Tibial nerve (tissue), 4 donors: ENCODE measurements around the gene ABCA4. TPM values are rescaled to one million over a fixed set of nuclear protein-coding genes. Genes with fewer than 3 reads are reported as not detected.

Source experiments
- DNase-seq, 2 donors: peaks; one replicate each; pipeline ENCODE4 v3.0.0-alpha.2; 2019; ENCODE audit warnings: low spot score in 2 of 2
- H3K27ac ChIP-seq, 4 donors: fragments of 200-600 bp; sonication (generic) in 3 of 4; one replicate each; pipeline ENCODE4 v1.5.1; 2017 to 2019; ENCODE audit warnings: mild to moderate bottlenecking in 1 of 4
- H3K27me3 ChIP-seq, 2 donors: fragments of 200-600 bp; sonication (generic) in 1 of 2; one replicate each; pipeline versions ENCODE4 v1.5.1 to v1.6.0; 2017 to 2019
- H3K36me3 ChIP-seq, 3 donors: fragments of 200-600 bp; sonication (generic); one replicate each; pipeline ENCODE4 v1.5.1; 2018 to 2019
- H3K4me1 ChIP-seq, 4 donors: fragments of 200-600 bp; sonication (generic) in 3 of 4; one replicate each; pipeline ENCODE4 v1.5.1; 2017 to 2019
- H3K4me3 ChIP-seq, 4 donors: fragments of 200-600 bp; sonication (generic) in 3 of 4; one replicate each; pipeline ENCODE4 v1.5.1; 2017 to 2019; ENCODE audit warnings: mild to moderate bottlenecking in 1 of 4, moderate library complexity in 1 of 4
- H3K9me3 ChIP-seq, 4 donors: fragments of 200-600 bp; sonication (generic) in 3 of 4; one replicate each; pipeline ENCODE4 v1.5.1; 2017 to 2019
- EP300 ChIP-seq, 2 donors: sonication (generic); formaldehyde crosslinking; IDR thresholded peaks; one replicate each; pipeline ENCODE4 v1.6.1; 2017; ENCODE audit warnings: antibody characterized with exemption in 2 of 2, mild to moderate bottlenecking in 1 of 2
- POLR2A ChIP-seq, 2 donors: fragments of 450-650 bp; IDR thresholded peaks; one replicate each; pipeline ENCODE4 v1.6.1; 2017; ENCODE audit warnings: antibody characterized with exemption in 2 of 2, mild to moderate bottlenecking in 2 of 2, moderate library complexity in 2 of 2
- WGBS, 2 donors: methylation state at CpG; one replicate each; pipeline ENCODE4 v1.1.5; 2018; 5-methylcytosine and 5-hydroxymethylcytosine counted together
- total RNA-seq, 4 donors: library from RNA; depleted of rRNA; stranded (reverse); fragments of >200 nt; gene quantifications; one replicate each; pipeline ENCODE4 v1.1.0, GENCODE V29; 2016
- TF ChIP-seq, protein P1 (sequence below), 5 experiments: fragments of 200-600 bp in 3 of 5; fragments of 450-650 bp in 2 of 5; sonication (generic) in 3 of 5; IDR thresholded peaks; one replicate each; pipeline ENCODE4 v1.5.1; 2016 to 2019; ENCODE audit warnings: antibody characterized with exemption in 5 of 5, mild to moderate bottlenecking in 3 of 5, moderate library complexity in 2 of 5

ABCA4 gene
- total RNA-seq, 4 donors from 2014 or later: 0.20 to 0.21 TPM; not detected in 2

GRCh38 chr1:94050675-94051074 is 70.3 kb downstream of the ABCA4 start:
- DNase-seq: no peak
- no peaks in the 10 kb centered on the region for H3K36me3 ChIP-seq
- H3K27me3 ChIP-seq: no peaks in the 10 kb centered on the region
- H3K9me3 ChIP-seq: no peaks in the 10 kb centered on the region
- no peak for TF ChIP-seq POLR2A (IDR thresholded peaks at IDR 0.05)
- TF ChIP-seq EP300 (IDR thresholded peaks at IDR 0.05): no peak
- TF ChIP-seq, protein P1, sequence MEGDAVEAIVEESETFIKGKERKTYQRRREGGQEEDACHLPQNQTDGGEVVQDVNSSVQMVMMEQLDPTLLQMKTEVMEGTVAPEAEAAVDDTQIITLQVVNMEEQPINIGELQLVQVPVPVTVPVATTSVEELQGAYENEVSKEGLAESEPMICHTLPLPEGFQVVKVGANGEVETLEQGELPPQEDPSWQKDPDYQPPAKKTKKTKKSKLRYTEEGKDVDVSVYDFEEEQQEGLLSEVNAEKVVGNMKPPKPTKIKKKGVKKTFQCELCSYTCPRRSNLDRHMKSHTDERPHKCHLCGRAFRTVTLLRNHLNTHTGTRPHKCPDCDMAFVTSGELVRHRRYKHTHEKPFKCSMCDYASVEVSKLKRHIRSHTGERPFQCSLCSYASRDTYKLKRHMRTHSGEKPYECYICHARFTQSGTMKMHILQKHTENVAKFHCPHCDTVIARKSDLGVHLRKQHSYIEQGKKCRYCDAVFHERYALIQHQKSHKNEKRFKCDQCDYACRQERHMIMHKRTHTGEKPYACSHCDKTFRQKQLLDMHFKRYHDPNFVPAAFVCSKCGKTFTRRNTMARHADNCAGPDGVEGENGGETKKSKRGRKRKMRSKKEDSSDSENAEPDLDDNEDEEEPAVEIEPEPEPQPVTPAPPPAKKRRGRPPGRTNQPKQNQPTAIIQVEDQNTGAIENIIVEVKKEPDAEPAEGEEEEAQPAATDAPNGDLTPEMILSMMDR (IDR thresholded peaks at IDR 0.05): no peak
- peak overlapping the region in 2 of 4 donors; percentile 83 to 88 for H3K27ac ChIP-seq
- no peak overlapping the region for H3K4me3 ChIP-seq
- WGBS, 2 donors: 95 to 97% methylated on average over 1 of the region's 1 CpG
- peaks cover 0 to 35% (median 12%) of the 10 kb centered on the region in 4 donors for H3K4me1 ChIP-seq

GRCh38 chr1:94050254-94050653 is 70.7 kb downstream of the ABCA4 start:
- Histone ChIP-seq H3K4me3 (no peak overlapping the region), H3K36me3 (no peaks in the 10 kb centered on the region), H3K9me3 (no peaks in the 10 kb centered on the region), H3K27ac (peak overlapping the region in 2 of 4 donors; percentile 83 to 88), H3K4me1 (peaks cover 0 to 39% (median 15%) of the 10 kb centered on the region in 4 donors), H3K27me3 (no peaks in the 10 kb centered on the region)
- no peak for DNase-seq
- TF ChIP-seq, protein P1 (IDR thresholded peaks at IDR 0.05): no peak
- TF ChIP-seq EP300 (IDR thresholded peaks at IDR 0.05): peak in 1 of 2 donors; percentile 14
- 60 to 66% methylated on average over 1 of the region's 1 CpG for whole genome bisulfite sequencing, 2 donors

- TF ChIP-seq EP300 (IDR thresholded peaks at IDR 0.05) (no peak), POLR2A (IDR thresholded peaks at IDR 0.05) (no peak)
- TF ChIP-seq, protein P1 (IDR thresholded peaks at IDR 0.05): no peak
- H3K27ac ChIP-seq: peak overlapping the region in 2 of 4 donors; percentile 83 to 88
Observed at GRCh38 chr1:94049791-94050190, 71.2 kb downstream of the ABCA4 start.

GRCh38 chr1:94048413-94049164 is 72.4 kb downstream of the ABCA4 start:
- Histone ChIP-seq H3K4me1 (peaks cover 3 to 55% (median 24%) of the 10 kb centered on the region in 4 donors), H3K4me3 (no peak overlapping the region), H3K27ac (peak overlapping the region in 3 of 4 donors; percentile 62 to 88 (median 83)), H3K36me3 (no peaks in the 10 kb centered on the region), H3K9me3 (no peaks in the 10 kb centered on the region), H3K27me3 (no peaks in the 10 kb centered on the region)
- WGBS, 2 donors: 40 to 42% methylated on average over 11 of the region's 11 CpGs
- TF ChIP-seq, protein P1 (IDR thresholded peaks at IDR 0.05): no peak
- TF ChIP-seq EP300 (IDR thresholded peaks at IDR 0.05): peak in 1 of 2 donors; percentile 64
- TF ChIP-seq POLR2A (IDR thresholded peaks at IDR 0.05): no peak
- DNase-seq: no peak

More at GRCh38 chr1:94049791-94050190, 71.2 kb downstream of the ABCA4 start:
- 81 to 87% methylated on average over 3 of the region's 3 CpGs for whole genome bisulfite sequencing, 2 donors
- H3K4me3 ChIP-seq: no peak overlapping the region
- no peaks in the 10 kb centered on the region for H3K27me3 ChIP-seq
- no peaks in the 10 kb centered on the region for H3K36me3 ChIP-seq
- no peak for DNase-seq
- H3K9me3 ChIP-seq: no peaks in the 10 kb centered on the region
- peaks cover 1 to 43% (median 18%) of the 10 kb centered on the region in 4 donors for H3K4me1 ChIP-seq

GRCh38 chr1:94047949-94048348 is 73.0 kb downstream of the ABCA4 start:
- H3K9me3 ChIP-seq: no peaks in the 10 kb centered on the region
- no peaks in the 10 kb centered on the region for H3K36me3 ChIP-seq
- no peak for DNase-seq
- H3K4me3 ChIP-seq: no peak overlapping the region
- 55 to 58% methylated on average over 2 of the region's 2 CpGs for WGBS, 2 donors
- no peak for TF ChIP-seq POLR2A (IDR thresholded peaks at IDR 0.05)
- TF ChIP-seq, protein P1 (IDR thresholded peaks at IDR 0.05): no peak
- TF ChIP-seq EP300 (IDR thresholded peaks at IDR 0.05): no peak
- H3K4me1 ChIP-seq: peaks cover 3 to 61% (median 24%) of the 10 kb centered on the region in 4 donors
- H3K27ac ChIP-seq: peak overlapping the region; percentile 41 to 88 (median 72)
- no peaks in the 10 kb centered on the region for H3K27me3 ChIP-seq
